H54 (cell line): ENCODE data around the gene MYH10.

Experiments
- DNase-seq: peaks from one replicate; pipeline ENCODE4 v3.0.0; 2011; ENCODE audit warnings: low spot score, mixed read lengths; ENCODE audit not compliant: insufficient read length
- FAIRE-seq: peaks from 3 replicates; lab custom pipeline; 2011; peaks lifted over from hg19 to GRCh38; lab: Jason Lieb, UNC
- POLR2A ChIP-seq: IDR thresholded peaks from 2 replicates; pipeline ENCODE4 v1.6.1; 2011; ENCODE audit warnings: low read depth, mild to moderate bottlenecking, low read length

MYH10 gene

GRCh38 chr17:8426802-8427201 is 203.7 kb downstream of the MYH10 start:
- DNase-seq (no peak), FAIRE-seq (no peak)
- TF ChIP-seq POLR2A: no peak

- no peak for TF ChIP-seq POLR2A
- DNase-seq: no peak
- no peak for FAIRE-seq
These were observed 204.3 kb downstream of the MYH10 start for GRCh38 chr17:8426094-8426720.
